ENCODE results near the gene SFXN5.

The SFXN5 gene

DNA sequence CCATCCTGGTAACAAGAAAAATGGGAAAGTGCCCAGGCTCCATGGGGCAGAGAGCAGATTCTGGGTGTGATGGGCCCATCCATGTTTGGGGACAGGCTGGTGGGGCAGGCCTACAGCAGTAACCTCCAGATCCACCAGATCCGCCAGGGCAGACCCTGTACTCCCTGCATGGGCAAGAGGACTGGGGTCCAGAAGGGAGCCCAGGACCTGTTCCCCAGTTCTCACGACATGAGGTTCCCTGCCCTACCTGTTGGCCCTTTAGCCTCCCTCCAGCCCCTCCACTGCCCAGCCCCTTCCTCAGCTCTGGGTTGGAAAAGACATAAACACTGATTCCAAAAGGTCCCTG, 115.5 kb downstream of the SFXN5 start:
- no peak for DNase-seq (ENCODE audit: low read depth)

DNA sequence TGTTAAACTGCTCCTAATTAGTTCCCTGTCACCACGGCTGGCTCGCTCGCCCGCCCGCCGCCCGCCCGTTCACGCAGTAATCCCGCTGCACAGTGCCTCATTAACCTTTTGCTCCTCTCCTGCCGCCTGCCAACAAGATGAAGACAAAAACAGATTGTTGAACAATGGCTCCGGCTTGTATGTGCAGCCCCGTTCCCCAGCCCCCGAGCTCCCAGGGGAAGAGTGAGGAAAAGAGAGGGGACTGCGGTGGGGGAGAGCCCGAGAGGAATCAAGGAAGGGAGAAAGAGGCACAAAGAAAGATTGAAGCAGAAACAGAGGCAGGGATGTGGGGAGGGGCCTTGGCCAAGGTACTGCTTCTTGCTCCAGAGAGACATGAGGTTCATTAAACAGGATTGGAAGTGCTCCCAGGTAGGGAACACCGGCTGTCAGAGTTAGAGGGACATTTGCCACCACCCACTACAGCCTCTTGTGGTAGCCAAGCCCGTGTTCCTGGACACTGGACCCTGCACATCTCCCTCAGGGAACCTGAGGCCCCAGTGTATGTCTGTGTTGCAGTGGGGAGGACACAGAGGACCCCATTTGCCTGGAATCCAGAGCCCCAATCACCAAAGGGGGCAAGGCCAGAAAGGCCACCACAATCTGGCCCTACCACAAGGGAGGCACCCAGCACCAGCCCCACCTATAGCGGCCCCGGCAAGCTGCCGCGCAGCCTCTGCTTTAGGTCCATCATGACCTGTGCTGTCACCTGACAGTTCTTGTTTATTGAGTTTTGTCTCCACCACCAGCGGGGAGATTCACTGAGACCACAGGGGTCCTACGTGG, 116.1 kb downstream of the SFXN5 start:
- DNase-seq (ENCODE audit: low read depth): no peak

DNA sequence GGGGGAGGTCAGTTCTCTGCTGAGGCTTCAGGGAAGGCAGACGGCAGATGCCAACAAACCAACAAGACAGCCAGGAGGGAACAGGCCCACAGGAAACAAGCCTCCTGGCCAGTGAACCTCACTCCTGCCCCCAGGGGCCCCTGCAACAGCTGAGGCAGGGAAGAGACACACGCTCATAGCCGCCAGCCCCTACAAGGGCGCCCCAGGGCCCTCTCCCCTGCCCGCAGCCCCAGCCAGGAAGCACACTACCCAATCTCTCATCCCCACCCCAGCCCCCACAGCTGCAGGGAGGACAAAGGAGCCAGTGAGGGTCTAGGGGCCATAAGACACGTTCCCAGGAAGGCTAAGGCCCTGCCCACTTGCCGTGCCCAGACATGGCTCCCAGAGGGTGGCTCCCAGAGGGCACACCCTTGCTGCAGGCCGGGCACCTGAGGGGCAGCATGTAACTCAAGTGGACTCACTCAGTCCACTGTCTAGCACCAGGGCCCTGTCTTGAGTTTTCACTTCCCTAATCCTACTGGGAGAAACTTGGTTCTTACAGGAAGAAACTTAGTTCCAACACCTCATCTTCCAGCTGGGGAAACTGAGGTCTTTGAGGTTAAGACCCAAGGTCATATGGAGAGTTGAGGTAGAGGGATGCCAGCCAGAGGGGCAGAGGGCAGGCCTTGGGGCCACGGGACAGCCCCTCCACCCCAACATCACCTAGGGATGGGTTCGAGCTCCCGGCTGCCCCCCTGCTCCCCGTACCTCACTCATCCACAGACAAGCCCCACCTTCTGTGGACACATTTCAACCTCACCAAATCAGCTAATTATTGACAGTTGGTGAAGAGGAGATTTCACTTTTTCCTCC, 116.9 kb downstream of the SFXN5 start:
- no peak for DNase-seq (ENCODE audit: low read depth)

DNA sequence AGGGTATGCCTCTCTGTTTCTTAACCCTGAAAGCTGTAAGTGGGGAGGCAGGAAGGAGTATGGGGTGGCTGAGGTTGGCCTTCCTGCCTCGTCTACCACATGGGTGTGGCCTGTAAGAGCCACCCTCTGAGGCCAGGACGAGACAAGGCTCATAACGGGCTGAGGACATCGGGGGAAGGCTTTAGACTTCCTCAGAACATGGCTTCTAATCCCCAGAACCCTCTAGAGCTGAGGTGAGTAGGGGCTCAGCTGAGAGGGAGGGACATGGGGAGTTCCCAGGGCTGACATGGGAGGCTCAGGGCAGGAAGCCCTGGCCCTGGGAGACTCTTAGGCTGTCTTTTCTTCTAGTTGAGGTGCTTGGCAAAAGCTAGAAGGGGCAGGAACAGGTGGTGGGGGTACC, 117.5 kb downstream of the SFXN5 start:
- no peak for DNase-seq (ENCODE audit: low read depth)

DNA sequence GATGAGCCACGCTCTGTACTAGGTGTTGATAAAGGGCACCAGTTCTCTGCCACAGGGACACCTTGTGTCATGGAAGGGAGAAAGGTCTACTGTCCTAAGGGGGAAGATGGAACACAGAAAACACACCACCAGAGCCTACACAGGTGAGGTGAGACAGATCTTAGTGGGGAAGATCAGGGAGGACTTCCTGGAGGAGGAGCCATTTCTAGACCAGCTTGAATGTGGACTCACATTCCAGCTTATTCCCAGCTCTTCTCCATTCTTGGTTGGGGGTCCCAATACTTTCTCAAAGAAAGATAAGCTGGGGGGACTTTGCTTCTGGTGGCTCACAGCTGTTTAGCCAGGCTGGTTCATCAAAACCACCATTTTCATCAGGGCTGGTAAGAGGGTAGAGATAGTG, 118.0 kb downstream of the SFXN5 start:
- DNase-seq (ENCODE audit: low read depth): no peak

DNA sequence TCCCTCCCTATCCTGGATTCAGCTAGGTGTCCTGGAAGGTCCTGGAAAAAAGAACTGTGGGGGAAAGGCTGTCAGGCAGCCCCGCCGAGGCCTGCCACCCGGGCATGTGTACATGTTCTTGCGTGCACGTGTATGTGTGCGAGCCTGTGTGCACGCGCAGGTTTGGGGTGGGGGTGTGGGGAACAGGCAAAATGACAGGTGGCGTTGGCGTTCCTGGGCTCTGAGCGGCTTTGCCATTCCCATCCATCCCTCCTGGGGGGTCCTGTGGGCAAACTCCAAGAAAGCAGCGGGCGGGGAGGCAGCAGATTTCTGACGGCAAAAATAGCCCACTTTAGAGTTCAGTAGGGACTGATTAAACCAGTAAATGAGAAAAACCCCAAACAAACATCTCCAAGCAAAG, 118.6 kb downstream of the SFXN5 start:
- no peak for DNase-seq (ENCODE audit: low read depth)

DNA sequence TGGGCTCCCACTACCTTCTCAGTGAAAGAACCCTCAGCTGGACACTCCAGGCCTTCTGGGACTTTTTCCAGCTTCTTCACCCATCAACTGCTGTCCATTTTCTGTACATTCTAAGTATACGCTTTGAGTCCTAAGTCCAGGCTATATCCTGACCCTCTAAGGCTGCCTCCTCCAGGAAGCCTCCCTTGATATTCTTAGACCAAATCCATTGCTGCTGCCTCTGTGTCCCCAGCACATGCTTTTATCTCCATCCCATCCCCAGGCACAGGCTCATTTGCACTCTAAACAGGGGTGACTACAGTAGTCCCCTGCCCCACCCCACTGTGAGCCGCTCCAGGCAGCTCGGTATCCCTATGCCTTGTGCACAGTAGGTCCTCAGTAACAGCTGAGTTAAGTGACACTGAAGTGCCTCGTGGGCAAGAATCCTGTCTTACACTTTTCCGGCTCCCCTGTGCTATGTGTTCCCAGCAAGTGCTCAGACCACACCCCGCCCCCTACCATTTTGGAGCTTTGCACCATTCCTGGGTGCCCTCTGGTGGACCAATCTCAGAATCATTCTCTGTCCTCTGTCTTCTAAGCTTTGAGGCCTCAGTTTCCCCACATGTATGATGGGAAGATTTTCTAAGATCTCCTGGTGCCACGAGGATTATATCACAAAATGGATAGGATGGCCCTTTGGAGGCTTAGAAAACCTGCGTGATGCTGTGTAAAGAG, 119.2 kb downstream of the SFXN5 start:
- no peak for DNase-seq (ENCODE audit: low read depth)

DNA sequence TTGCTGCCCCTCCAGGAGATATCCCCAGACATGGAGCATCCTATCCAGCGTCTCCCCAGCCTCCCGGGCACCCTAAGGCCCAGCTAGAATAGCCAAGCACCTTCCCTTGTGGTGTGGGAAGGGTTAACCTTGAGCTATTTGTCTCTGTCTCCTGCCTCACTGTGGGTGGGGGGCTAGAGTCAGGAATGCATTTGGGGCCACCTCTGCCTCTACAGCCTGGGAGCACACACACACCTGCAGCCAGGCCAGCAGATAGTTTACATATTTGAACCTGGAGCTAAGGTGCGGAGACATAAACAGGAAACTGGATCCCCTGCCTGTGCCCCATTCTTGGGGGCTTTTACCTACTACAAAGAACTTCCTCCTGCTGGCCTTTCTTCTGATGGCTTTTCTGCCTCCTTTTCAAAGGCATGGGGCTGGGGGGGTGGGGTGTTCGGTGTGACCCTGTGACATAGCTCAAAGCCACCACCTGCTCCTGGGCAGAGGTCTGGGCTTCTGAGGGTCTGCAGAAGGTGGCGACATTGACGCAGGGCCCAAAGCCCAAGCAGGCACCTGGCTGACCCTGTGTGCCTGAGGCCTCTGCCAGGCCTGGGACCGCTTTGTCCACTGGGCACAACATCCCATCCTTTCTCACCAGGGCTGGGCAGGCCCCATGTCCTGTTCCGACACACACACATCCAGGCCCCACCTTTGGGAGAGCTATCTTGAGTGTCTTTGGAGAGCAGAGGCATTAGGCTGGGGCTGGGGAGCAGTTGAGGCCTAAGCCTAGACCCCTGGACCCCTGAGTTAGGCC, 120.0 kb downstream of the SFXN5 start:
- DNase-seq (ENCODE audit: low read depth): no peak

DNA sequence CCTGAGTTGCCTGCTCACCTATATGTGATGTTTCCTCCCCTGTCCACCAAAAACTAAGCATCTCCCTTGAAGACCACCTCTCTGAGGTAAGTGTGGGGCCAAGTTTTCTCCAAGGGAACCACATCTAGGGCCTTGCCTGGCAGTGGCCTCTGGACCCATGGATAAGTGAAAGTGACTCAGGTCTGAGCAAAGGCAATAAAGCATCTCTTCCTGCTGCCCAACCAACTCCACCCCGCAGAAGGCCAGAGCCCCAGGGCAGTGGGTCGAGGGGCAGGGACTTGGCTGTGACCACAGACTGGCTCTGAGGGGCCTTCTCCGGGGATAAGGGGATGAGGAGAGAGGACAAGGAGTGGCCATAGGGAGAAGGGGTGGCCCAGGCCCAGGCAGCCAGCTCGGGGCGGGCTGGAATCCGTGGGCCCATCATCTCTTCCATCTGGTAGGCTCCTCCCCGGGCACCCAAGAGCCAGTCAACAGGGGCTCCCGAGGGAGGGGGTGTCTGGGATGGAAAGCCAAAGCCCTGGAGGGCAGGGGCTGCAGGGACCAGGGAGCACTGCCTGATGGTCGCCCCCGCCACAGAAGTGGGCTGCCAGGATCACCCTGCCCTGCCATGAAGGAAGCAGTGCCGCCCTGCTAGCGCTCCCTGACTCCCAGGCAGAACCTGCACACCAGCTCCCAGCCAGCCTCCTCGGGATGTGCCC, 120.8 kb downstream of the SFXN5 start:
- DNase-seq (ENCODE audit: low read depth): no peak

DNA sequence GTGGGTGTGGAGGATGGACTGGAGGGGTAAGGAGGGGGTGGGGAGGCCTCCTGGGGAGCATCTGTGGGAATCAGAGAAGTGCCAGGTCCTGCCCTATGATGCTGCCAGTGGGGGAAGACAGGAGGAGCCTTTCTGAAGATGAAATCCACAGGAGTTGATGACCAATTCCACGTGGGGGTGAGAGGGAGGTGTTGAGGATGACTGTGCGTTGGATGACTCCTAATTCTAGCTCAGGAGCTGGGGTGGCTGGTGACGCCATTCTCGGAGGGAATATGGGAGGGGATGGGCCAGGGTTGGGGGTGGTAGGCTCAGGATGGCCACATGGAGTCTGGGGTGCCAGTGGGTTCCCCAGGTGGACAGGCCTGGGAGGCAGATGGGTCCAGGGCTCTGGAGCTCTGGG, 121.9 kb downstream of the SFXN5 start:
- no peak for DNase-seq (ENCODE audit: low read depth)

DNA sequence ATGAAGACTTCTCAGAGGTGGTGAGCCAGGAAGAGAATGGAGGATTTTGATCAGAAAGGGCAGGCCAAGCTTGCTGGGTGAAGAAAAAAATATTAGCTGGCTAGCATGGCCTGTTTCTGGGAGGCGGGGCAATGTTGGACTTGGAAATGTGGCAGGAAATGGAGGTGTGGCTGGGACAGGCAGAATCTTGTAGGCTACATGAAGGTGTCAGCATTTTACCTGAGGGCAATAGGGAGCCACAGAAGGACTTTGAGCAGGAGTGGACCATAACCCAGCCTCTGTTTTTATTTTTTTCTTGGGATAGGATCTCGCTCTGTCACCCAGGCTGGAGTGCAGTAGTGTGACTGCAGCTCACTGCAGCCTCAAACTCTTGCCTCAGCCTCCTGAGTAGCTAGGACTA, 122.5 kb downstream of the SFXN5 start:
- DNase-seq (ENCODE audit: low read depth): no peak

DNA sequence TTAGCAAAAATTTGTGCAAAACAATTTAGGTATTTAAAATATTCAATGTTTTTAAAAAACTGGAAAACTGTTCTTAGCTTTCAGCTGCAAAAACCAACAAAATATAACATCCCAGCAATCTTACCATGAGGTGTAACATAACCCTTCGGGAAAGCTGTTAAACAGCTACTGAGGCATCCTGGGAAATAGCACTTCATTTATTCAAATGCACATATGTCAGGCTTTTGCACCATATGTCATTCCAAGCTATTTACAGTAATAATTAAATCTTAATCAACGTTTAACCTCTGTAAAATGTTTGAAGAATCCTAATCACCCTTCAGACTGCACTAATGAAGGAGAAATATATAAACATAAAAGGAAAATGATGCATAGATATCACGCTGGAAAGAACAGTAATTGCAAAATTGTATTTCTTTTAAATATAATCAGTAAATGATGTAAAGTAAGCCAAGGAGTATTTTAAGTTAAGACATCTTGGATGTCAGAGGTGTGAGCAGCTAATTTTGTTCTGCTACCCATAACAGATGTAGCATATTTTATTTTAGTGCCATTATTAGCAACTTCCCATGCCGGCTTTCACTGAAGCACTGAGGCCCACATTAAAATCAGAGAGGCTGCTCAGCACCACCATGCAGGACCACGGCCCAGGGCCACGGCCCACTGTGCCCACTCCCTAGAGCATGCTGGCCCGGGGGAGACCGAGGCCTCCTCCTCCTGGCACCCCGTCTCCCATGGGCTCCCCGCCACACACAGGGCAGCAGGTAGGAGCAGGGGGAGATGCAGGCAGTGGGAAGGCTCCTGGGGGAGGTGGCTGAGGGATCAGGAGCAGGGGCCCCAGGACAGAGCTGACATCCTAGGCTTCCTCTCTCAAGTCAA, 123.3 kb downstream of the SFXN5 start:
- DNase-seq (ENCODE audit: low read depth): no peak

DNA sequence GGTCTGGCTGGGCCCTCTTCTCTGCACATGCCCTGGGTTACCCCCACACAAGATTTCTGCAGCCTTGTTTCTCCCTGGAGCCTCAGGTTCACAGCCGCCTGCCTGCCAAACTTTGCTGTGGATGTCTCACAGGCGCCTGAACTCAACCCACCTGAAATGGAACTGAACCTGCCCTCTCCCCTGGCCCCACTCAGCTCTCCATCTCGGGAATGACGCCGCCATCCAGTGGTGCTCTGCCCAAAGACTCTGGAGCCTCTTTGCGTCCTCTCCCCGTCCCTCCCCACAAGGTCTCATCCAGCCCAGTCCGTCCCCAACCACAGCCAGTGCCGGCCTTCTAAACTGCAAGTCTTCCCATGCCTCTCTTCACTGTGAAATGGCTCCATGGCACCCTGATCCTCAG, 125.0 kb downstream of the SFXN5 start:
- no peak for DNase-seq (ENCODE audit: low read depth)

DNA sequence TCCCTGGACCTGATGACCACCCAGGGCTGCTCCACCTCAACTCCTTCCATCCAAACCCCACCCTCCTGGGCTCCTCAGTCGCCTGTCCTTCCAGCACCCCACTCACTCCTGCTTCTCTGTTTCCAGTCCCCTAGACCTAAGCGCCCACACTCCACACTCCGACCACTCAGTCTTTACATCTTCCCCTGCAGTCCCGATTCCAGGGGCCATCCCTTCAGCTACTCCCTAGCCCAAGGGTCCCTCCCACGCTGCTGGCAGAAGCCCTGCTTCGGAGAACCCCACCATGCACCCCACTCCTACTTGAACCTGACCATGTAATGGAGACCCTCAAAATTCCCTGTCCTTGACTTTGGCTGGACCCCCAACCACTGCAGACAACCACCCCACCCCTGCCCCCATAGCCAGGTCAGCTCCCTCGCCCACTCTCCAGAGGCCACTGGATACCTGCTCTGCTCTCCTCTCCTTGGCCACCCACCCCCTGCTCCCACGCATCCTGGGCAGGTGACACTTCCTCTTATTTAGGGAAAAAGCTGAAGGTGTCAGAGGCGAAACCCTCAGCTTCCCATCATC, 126.0 kb downstream of the SFXN5 start:
- DNase-seq (ENCODE audit: low read depth): no peak

DNA sequence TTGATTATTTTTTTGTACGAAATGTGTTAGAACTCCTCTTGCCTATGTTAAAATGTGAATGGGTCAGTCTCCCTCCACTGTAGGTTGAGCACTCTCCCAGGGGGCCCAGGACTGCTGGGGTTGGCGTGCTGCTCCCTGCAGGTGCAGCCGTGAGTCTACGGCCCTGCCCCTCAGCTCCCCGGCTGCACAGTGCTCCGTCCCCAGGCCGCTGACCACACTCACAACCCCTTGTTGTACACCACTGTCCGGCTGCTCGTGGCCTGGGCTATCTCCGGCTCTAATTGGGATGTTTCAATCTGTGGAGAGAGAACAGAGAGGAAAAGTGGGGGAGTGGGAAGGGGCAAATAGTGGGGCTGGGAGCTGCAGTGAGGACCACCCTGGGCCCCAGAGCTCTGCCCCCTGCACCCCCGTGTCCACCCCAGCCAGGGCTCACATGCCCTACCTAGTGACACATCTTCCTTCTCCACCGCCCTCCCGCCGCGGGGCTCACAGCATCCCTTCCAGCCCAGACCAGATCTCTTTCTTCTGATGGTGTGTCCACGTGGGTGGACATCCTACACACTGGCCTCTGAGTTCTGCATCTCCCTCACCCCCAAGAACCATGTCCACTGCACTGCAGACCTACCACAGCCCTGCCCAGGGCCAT, 126.6 kb downstream of the SFXN5 start:
- no peak for DNase-seq (ENCODE audit: low read depth)

DNA sequence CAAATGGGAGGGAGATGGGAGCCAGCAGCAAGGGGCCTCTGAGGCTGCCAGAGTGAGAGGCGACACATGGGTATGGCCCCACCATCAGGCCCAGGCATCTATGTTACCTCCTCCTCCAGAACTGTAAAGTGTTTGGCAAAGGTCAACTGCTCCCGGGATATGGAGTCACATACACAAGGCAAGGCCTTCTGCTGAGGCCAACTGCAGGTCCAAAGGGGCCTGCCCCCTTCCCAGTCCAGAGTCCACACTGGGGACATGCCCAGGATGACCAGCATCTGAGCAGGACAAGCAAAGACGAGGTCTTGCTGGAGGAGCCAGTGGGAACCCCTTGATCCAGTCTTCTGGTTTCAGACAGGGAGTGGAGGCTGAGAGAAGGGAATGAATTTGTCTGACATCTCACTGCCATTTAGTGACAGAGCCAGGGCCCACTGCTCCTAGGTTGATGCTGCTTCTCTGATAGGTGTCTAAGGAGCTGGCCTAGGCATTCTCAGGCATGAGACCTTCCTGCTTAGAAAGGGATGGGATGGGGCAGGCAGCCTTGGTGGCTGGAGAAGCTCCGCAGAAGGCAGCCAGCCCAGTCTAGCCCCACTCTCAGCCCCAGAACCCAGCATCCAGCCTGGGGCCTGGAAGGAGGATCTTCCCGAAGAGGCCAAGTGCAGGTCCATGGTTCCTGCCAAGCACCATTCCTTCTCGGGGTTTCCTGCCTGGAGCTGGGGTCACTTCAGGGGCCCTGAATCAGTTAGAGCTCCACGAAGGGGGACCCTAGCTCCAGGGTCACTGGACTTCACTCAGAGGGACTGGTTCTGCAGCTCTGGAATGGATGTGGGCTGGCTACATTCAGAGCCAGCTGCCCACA, 127.7 kb downstream of the SFXN5 start:
- DNase-seq (ENCODE audit: low read depth): no peak

DNA sequence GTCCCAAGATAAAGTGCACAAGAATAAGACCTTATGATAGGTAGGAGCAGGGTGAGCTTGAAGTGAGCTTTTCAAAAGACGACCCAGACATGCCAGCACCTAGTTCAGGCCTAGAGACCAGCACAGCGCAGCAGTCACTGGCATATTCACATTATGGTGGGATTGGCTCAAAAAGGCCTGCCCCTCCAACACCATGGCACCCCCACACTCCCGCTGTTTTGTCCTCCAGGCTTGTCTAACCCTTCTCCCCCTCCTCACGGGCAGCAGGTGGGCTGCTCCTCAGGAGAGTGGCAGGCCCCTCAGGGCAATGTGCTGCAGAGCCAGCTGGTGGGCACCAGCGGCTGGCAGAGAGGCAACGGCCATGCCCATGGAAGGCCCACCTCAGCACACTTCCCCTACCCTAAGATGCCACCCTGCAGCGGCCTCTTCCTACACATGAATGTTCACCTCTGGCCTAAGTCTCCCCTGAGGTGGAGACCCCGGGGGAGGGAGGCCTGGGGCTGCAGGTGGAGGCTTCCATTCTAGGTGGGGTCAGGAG, 128.6 kb downstream of the SFXN5 start:
- DNase-seq (ENCODE audit: low read depth): no peak

DNA sequence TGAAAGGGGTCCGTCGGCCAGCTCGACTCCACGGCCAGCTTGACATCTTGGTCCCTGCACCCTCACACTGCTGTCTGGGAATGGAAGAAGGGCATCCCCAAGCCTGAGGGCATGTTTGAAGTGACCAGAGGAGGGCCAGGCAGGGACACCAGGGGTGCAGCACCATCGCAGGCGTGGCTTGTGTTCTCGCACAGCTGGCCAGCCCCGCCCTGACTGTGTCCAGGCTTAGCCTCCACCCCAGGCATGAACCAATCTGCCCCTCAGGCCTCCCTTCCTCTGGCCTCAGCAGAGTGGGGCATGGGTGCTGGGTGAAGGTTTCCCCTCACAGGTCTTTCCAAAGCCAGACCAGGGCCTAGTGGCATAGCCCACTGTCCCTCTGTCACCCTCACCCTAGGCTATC, 129.2 kb downstream of the SFXN5 start:
- DNase-seq (ENCODE audit: low read depth): no peak
